MCF 10A (cell line): ENCODE data around the gene ZNF2. TPM values are rescaled to one million over a fixed set of nuclear protein-coding genes. Genes with fewer than 3 reads are reported as not detected.

Source experiments
- BruUV-seq: library from RNA; stranded (reverse); fragments of 400-500 nt; replicated peaks from 2 replicates; lab custom pipeline; 2021; lab: Mats Ljungman, UMichigan
- CTCF ChIA-PET: fragments of 300-600 bp; sonication (Branson Sonifier 250); formaldehyde crosslinking; extraction: SDS; loops from one replicate; lab custom pipeline; 2021; ENCODE audit warnings: antibody characterized with exemption, inconsistent platforms; lab: Yijun Ruan, JAX
- POLR2A ChIA-PET: fragments of 300-600, 350-650 bp; sonication (Branson Sonifier 250); formaldehyde crosslinking; extraction: SDS; loops from one replicate; lab custom pipeline; 2020; ENCODE audit warnings: antibody characterized with exemption, inconsistent platforms; lab: Yijun Ruan, JAX
- DNase-seq: peaks from one replicate; pipeline ENCODE4 v3.0.0-alpha.2; 2018; ENCODE audit not compliant: unreplicated experiment
- H3K27ac Mint-ChIP-seq: one replicate; pipeline ENCODE4 v1.8.0; 2022; ENCODE audit warnings: mild to moderate bottlenecking, low read depth, mixed read lengths; ENCODE audit not compliant: unreplicated experiment
- H3K27me3 Mint-ChIP-seq: one replicate; pipeline ENCODE4 v1.8.0; 2022; ENCODE audit warnings: mixed read lengths; ENCODE audit not compliant: insufficient read depth, unreplicated experiment
- H3K36me3 Mint-ChIP-seq: one replicate; pipeline ENCODE4 v1.8.0; 2022; ENCODE audit warnings: mild to moderate bottlenecking, moderate library complexity, mixed read lengths; ENCODE audit not compliant: insufficient read depth, unreplicated experiment
- H3K4me1 Mint-ChIP-seq: one replicate; pipeline ENCODE4 v1.8.0; 2022; ENCODE audit warnings: mixed read lengths; ENCODE audit not compliant: insufficient read depth, unreplicated experiment
- H3K4me3 Mint-ChIP-seq: one replicate; pipeline ENCODE4 v1.8.0; 2022; ENCODE audit warnings: mild to moderate bottlenecking, moderate library complexity, mixed read lengths; ENCODE audit not compliant: unreplicated experiment
- H3K9me3 Mint-ChIP-seq: one replicate; pipeline ENCODE4 v1.8.0; 2022; ENCODE audit warnings: mixed read lengths; ENCODE audit not compliant: unreplicated experiment
- CTCF ChIP-seq: fragments of 200-600 bp; IDR thresholded peaks from one replicate; pipeline ENCODE4 v1.8.0; 2022; ENCODE audit warnings: antibody characterized with exemption, mild to moderate bottlenecking; ENCODE audit not compliant: unreplicated experiment
- intact Hi-C: fragments of 100-400 bp; cut with micrococcal nuclease; formaldehyde crosslinking; loops from 2 replicates; pipeline ENCODE4 v1.14.1; 2022
- total RNA-seq: library from RNA; stranded (reverse); gene quantifications from 2 replicates; pipeline ENCODE4 v1.2.3, GENCODE V29; 2022

The ZNF2 gene
- total RNA-seq, 1 experiment from 2014 or later: 4.1 TPM

GRCh38 chr2:95231723-95232122, 66.1 kb downstream of the ZNF2 start:
- H3K9me3 Mint-ChIP-seq: peaks cover 7% of the 10 kb centered on the region
- H3K4me1 Mint-ChIP-seq: peaks cover 18% of the 10 kb centered on the region
- H3K27me3 Mint-ChIP-seq: no peaks in the 10 kb centered on the region
- H3K4me3 Mint-ChIP-seq: no peak overlapping the region
- peak; percentile 89 for DNase-seq
- CTCF ChIA-PET: interaction anchor here (0.6 to 13.3 kb wide), 60 partner anchors 8 to 505 kb away, joined by 3 to 323 read pairs (median 5); partner anchors contain the start of genes FAHD2A and ZNF2
- TF ChIP-seq CTCF: peak; percentile 95
- intact Hi-C loops: loop anchor here (1.0 to 5.0 kb wide), 4 partner anchors 84 to 498 kb away; partner anchors contain the start of gene FAHD2A
- H3K27ac Mint-ChIP-seq: peak overlapping the region; percentile 54
- POLR2A ChIA-PET: interaction anchor here (0.7 to 5.0 kb wide), 13 partner anchors 25 to 170 kb away, joined by 3 to 45 read pairs (median 5); partner anchors contain the start of genes FAHD2A and ZNF892
- no TSS peak for BruUV-seq
- H3K36me3 Mint-ChIP-seq: no peaks in the 10 kb centered on the region

GRCh38 chr2:95232232-95232631, 66.6 kb downstream of the ZNF2 start:
- H3K36me3 Mint-ChIP-seq: no peaks in the 10 kb centered on the region
- peak overlapping the region; percentile 54 for H3K27ac Mint-ChIP-seq
- ChIA-PET POLR2A (interaction anchor here (0.7 to 5.0 kb wide), 11 partner anchors 25 to 170 kb away, joined by 3 to 45 read pairs (median 5); partner anchors contain the start of genes FAHD2A and ZNF892), CTCF (interaction anchor here (0.6 to 13.3 kb wide), 51 partner anchors 9 to 504 kb away, joined by 3 to 323 read pairs (median 7); partner anchors contain the start of genes FAHD2A and ZNF2)
- intact Hi-C loops: loop anchor here (5.0 kb wide), 1 partner anchor 170 kb away; the partner anchor contains the start of gene FAHD2A
- BruUV-seq: no TSS peak
- H3K4me3 Mint-ChIP-seq: no peak overlapping the region
- no peak for DNase-seq
- no peak for TF ChIP-seq CTCF
- peaks cover 2% of the 10 kb centered on the region for H3K9me3 Mint-ChIP-seq
- no peaks in the 10 kb centered on the region for H3K27me3 Mint-ChIP-seq
- H3K4me1 Mint-ChIP-seq: peaks cover 18% of the 10 kb centered on the region

Other genes starting within 250 kb of the ZNF2 start
- gene MAL, start 140.1 kb upstream of the ZNF2 start, total RNA-seq: not detected in 2 replicates
- gene MRPS5, start 44.0 kb upstream of the ZNF2 start, total RNA-seq: 61.0 and 74.2 TPM in 2 replicates
- 6.3 and 9.6 TPM in 2 replicates for gene ZNF514, start 6.0 kb upstream of the ZNF2 start, total RNA-seq
- gene ZNF892, start 41.7 kb downstream of the ZNF2 start, total RNA-seq: 10.2 and 10.3 TPM in 2 replicates
- gene PROM2, start 108.6 kb downstream of the ZNF2 start, total RNA-seq: 2.6 and 2.8 TPM in 2 replicates
- 9.5 and 15.6 TPM in 2 replicates for gene KCNIP3, start 131.5 kb downstream of the ZNF2 start, total RNA-seq
- gene FAHD2A, start 236.9 kb downstream of the ZNF2 start, total RNA-seq: 23.9 and 24.1 TPM in 2 replicates